Measurements from ENCODE around the gene LRRFIP1.
"Not testable (repeated sequence)": the region's sequence is repeated elsewhere in the genome, so short reads cannot be mapped to it uniquely, and the experiment has no call there.

Gene LRRFIP1

DNA sequence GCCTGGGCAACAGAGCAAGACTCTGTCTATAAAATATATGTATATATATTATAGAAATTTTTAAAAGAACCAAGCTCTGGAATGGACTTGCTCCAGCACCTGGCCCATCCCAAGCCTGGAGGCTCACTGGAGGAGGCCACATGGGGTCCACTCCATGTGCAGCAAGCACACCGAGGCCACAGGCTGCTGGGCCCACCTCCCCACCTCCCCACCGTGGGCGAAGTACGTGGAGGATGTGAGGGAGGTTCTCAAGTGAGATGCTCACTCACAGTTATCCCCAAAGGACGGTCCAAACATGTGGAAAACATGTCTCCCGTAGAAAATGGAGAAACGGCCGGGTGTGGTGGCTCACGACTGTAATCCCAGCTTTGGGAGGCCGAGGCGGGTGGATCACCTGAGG, 23.0 kb upstream of the LRRFIP1 start:
- TF ChIP-seq, protein P1, sequence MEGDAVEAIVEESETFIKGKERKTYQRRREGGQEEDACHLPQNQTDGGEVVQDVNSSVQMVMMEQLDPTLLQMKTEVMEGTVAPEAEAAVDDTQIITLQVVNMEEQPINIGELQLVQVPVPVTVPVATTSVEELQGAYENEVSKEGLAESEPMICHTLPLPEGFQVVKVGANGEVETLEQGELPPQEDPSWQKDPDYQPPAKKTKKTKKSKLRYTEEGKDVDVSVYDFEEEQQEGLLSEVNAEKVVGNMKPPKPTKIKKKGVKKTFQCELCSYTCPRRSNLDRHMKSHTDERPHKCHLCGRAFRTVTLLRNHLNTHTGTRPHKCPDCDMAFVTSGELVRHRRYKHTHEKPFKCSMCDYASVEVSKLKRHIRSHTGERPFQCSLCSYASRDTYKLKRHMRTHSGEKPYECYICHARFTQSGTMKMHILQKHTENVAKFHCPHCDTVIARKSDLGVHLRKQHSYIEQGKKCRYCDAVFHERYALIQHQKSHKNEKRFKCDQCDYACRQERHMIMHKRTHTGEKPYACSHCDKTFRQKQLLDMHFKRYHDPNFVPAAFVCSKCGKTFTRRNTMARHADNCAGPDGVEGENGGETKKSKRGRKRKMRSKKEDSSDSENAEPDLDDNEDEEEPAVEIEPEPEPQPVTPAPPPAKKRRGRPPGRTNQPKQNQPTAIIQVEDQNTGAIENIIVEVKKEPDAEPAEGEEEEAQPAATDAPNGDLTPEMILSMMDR (IDR thresholded peaks at IDR 0.05; ENCODE audit: control insufficient read depth, insufficient read depth, low read depth, low read length, missing control alignments), result no peak
- no peak for DNase-seq (ENCODE audit: low read depth)
- H3K4me3 ChIP-seq (ENCODE audit: control insufficient read depth, low read depth, low read length), result no peak overlapping the region

DNA sequence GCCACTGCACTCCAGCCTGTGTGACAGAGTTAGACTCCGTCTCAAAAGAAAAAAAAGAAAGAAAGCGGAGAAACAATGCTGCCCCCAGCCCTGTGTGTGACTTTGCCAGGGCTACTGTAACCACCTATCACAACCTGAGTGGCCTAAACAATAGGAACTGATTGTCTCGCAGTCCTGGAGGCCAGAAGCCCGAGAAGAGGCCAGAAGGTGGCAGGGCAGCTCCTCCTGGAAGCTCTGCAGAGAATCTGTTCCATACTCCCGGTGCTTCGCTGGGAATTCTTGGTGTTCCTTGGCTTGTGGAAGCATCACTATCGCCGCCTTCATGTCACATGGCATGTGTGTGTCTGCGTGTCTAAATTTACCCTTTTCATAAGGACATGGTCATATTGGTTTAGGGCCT, 22.4 kb upstream of the LRRFIP1 start:
- DNase-seq (ENCODE audit: low read depth), result no peak
- TF ChIP-seq, protein P1 (IDR thresholded peaks at IDR 0.05; ENCODE audit: control insufficient read depth, insufficient read depth, low read depth, low read length, missing control alignments), result peak; percentile 55
- H3K4me3 ChIP-seq (ENCODE audit: control insufficient read depth, low read depth, low read length), result no peak overlapping the region

DNA sequence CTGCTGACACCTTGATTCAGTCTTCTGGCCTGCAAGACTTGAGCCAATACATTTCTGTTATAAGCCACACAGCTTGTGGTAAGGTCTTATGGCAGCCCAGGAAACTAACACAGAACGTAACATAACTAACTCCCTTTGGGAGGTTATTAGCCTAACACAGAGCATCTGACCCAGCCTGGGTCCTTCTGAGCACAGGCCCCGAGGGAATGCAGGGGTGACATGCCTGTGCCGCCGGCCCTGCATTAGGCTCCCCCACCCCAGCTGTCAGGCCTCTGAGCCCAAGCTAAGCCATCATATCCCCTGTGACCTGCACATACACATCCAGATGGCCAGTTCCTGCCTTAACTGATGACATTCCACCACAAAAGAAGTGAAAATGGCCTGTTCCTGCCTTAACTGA, 20.9 kb upstream of the LRRFIP1 start:
- not testable (repeated sequence) for H3K4me3 ChIP-seq (ENCODE audit: control insufficient read depth, low read depth, low read length); DNase-seq (ENCODE audit: low read depth)

DNA sequence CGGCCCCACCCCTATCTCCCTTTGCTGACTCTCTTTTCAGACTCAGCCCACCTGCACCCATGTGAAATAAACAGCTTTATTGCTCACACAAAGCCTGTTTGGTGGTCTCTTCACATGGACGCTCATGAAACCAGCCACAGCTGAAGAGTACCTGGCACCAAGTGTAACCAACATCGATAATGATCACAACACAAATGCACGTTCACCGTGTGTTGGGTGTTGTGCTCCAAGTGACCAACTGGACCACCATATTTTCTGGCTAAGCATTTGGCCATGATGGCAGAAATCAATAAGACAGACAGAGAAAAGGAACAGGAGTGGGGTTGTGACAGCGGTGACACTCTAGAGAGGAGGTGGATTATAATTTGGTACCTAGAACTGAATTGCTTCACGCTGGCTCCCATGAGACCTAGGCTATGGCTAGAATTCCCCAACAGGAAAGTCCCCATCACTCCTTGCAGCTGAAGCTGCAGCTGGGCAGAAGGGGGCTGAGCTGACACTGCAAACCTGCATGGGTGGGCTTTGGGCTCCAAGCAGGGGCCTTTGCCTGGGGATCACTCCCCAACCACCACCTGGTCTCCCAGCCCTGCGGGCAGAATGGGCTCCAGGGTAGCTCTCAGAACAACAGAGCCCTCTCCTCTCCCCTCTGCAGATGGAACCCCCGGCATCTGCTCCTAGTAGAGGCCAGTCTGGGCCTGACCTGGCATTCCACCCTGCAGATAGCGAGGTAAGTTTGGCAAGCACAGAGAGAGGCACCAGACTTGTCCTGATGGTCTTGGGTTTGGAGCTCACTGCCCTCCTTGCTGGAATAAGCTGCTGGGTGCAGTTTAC, 14.6 kb upstream of the LRRFIP1 start:
- DNase-seq (ENCODE audit: low read depth), result no peak
- TF ChIP-seq, protein P1 (IDR thresholded peaks at IDR 0.05; ENCODE audit: control insufficient read depth, insufficient read depth, low read depth, low read length, missing control alignments), result no peak

DNA sequence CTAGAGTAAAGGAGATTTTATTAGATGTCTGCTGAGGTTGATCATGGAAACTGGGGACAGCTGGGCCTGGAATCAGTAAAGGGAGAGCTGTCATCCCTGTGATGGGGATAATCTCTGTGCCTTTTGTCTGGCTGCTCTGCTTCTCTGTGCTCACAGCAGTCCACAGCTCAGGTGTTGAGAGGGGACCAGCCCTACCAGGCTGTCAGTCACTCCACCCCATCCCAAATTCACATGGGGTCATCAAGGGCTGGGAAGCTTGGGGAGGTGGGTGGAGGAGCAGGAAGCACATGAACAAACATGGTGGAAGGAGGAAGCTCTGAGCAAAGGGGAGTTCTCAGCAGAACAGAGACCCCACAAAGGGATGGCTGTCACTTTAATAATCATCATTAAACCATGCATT, 13.7 kb upstream of the LRRFIP1 start:
- TF ChIP-seq, protein P1 (IDR thresholded peaks at IDR 0.05; ENCODE audit: control insufficient read depth, insufficient read depth, low read depth, low read length, missing control alignments), result no peak
- no peak overlapping the region for H3K4me3 ChIP-seq (ENCODE audit: control insufficient read depth, low read depth, low read length)
- DNase-seq (ENCODE audit: low read depth), result no peak

More for the DNA sequence above, 14.6 kb upstream of the LRRFIP1 start:
- no peak overlapping the region for H3K4me3 ChIP-seq (ENCODE audit: control insufficient read depth, low read depth, low read length)

- DNase-seq (ENCODE audit: low read depth), result no peak
- TF ChIP-seq, protein P1 (IDR thresholded peaks at IDR 0.05; ENCODE audit: control insufficient read depth, insufficient read depth, low read depth, low read length, missing control alignments), result no peak
- no peak overlapping the region for H3K4me3 ChIP-seq (ENCODE audit: control insufficient read depth, low read depth, low read length)
Measured at GRCh38 chr2:237614151-237614720, 13.2 kb upstream of the LRRFIP1 start.

DNA sequence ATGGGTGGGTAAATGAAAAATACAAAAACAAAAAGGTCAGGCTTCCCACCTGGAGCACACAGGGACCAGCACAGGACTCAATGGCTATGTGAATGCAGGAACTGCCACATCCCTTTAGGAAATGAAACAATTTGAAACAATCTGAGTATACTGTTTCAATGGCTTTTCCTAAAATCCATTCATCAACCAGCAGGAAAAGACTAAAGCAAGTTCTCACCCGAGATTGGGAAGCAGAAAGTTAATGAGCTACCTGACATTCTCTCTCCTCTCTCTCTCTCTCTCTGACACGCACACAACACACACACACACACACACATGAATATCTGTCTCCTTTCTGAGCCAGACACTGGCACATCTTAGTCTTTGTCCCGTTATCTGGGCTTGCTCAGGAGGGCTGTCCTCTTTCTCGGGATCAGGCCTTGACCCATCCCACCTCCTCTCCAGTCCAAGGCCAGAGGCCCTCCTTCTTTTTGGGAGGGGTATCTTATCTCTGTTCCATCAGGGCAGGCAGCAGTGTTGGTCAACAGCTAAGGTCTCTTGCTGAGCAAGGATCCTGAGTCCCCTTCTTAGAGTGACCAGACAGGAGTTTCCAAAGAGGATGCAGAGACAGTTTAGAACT, 11.6 kb upstream of the LRRFIP1 start:
- DNase-seq (ENCODE audit: low read depth), result no peak
- TF ChIP-seq, protein P1 (IDR thresholded peaks at IDR 0.05; ENCODE audit: control insufficient read depth, insufficient read depth, low read depth, low read length, missing control alignments), result no peak
- H3K4me3 ChIP-seq (ENCODE audit: control insufficient read depth, low read depth, low read length), result no peak overlapping the region
